VCaP (cell line): Measurements from ENCODE around the gene USP30.

ENCODE experiments used
- H3K27ac ChIP-seq: fragments of 450-650 bp; 2 replicates; pipeline ENCODE4 v1.5.1; 2017
- TF ChIP-seq, protein P1 (sequence below): fragments of 450-650 bp; conservative IDR thresholded peaks from 2 replicates; pipeline ENCODE4 v1.5.1; 2017; ENCODE audit warnings: mild to moderate bottlenecking, moderate library complexity

USP30 gene

GRCh38 chr12:109131154-109132050, 79.0 kb downstream of the USP30 start:
- no peak overlapping the region for H3K27ac ChIP-seq
- TF ChIP-seq, protein P1, sequence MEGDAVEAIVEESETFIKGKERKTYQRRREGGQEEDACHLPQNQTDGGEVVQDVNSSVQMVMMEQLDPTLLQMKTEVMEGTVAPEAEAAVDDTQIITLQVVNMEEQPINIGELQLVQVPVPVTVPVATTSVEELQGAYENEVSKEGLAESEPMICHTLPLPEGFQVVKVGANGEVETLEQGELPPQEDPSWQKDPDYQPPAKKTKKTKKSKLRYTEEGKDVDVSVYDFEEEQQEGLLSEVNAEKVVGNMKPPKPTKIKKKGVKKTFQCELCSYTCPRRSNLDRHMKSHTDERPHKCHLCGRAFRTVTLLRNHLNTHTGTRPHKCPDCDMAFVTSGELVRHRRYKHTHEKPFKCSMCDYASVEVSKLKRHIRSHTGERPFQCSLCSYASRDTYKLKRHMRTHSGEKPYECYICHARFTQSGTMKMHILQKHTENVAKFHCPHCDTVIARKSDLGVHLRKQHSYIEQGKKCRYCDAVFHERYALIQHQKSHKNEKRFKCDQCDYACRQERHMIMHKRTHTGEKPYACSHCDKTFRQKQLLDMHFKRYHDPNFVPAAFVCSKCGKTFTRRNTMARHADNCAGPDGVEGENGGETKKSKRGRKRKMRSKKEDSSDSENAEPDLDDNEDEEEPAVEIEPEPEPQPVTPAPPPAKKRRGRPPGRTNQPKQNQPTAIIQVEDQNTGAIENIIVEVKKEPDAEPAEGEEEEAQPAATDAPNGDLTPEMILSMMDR, result no peak

- TF ChIP-seq, protein P1, result peak; percentile 76
- no peak overlapping the region for H3K27ac ChIP-seq
Measured at GRCh38 chr12:109134186-109134917, 82.0 kb downstream of the USP30 start.

DNA sequence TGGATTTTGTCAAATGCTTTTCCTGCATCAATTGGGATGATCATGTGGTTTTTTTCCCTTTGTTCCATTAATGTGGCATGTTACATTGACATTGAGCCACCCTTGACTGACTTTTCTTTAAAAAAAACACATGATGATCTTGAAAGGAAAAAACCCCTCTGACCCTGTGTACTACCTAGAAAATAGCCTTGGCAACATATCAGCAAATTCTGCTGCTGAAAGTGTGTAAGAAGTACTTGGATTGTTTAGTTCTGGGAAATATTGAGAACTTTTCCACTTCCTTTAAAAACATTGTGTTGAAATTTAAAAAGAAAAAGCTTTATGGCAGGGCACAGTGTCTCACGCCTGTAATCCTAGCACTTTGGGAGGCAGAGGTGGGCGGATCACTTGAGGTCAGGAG, 84.7 kb downstream of the USP30 start:
- TF ChIP-seq, protein P1, result no peak
- no peak overlapping the region for H3K27ac ChIP-seq
